Mucosa of stomach (tissue), 1 donor: ENCODE data around the gene WDFY3.
A peak's percentile ranks its signal among the peaks of the same experiment; 100 is the strongest.

Source experiments
- H3K27me3 ChIP-seq: one replicate; pipeline ENCODE4 v1.7.0; 2013; ENCODE audit warnings: mild to moderate bottlenecking, low read length; ENCODE audit not compliant: control insufficient read depth, insufficient read depth
- H3K36me3 ChIP-seq: one replicate; pipeline ENCODE4 v1.7.0; 2013; ENCODE audit warnings: low read length; ENCODE audit not compliant: control insufficient read depth, insufficient read depth
- H3K4me1 ChIP-seq: one replicate; pipeline ENCODE4 v1.7.0; 2013; ENCODE audit warnings: mild to moderate bottlenecking, low read length; ENCODE audit not compliant: control insufficient read depth, insufficient read depth
- H3K4me3 ChIP-seq: one replicate; pipeline ENCODE4 v1.7.0; 2013; ENCODE audit warnings: low read length
- H3K9ac ChIP-seq: one replicate; pipeline ENCODE4 v1.7.0; 2013; ENCODE audit warnings: mild to moderate bottlenecking, low read length, moderate library complexity
- H3K9me3 ChIP-seq: one replicate; pipeline ENCODE4 v1.7.0; 2013; ENCODE audit warnings: mild to moderate bottlenecking, low read length, moderate library complexity; ENCODE audit not compliant: control insufficient read depth
- donor health status: Pancreatic carcinoma.

The WDFY3 gene

GRCh38 chr4:84965553-84966381 is 723 bp downstream of the WDFY3 start:
- Histone ChIP-seq H3K4me1 (peaks cover 6% of the 10 kb centered on the region), H3K9ac (peak overlapping the region; percentile 81)

GRCh38 chr4:84964995-84965552 is 1.4 kb downstream of the WDFY3 start:
- H3K9me3 ChIP-seq, result no peaks in the 10 kb centered on the region
- H3K36me3 ChIP-seq, result no peaks in the 10 kb centered on the region
- peaks cover 6% of the 10 kb centered on the region for H3K4me1 ChIP-seq
- H3K9ac ChIP-seq, result peak overlapping the region; percentile 71
- H3K4me3 ChIP-seq, result peak overlapping the region; percentile 40
- no peaks in the 10 kb centered on the region for H3K27me3 ChIP-seq

More at GRCh38 chr4:84965553-84966381, 723 bp downstream of the WDFY3 start:
- H3K36me3 ChIP-seq, result no peaks in the 10 kb centered on the region
- no peaks in the 10 kb centered on the region for H3K9me3 ChIP-seq
- H3K4me3 ChIP-seq, result peak overlapping the region; percentile 40
- no peaks in the 10 kb centered on the region for H3K27me3 ChIP-seq

DNA sequence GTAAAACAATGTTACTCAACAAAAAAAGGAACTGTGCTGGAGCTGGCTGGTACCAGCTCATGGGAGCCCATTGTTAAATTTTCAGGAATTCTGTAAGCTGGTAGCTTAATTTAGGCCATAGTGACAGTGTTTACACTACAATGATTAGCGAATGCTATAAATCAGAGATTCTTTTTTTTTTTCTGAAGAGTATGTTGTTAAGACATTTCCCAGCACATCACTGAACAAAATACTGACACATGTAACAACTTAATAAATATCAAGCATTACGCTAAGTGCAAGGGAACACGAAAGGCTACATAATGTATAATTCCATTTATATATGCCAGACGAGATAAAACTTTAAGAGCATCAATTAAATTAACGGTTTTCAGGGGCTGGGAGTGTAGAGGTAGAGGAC is 4.4 kb downstream of the WDFY3 start:
- Histone ChIP-seq H3K4me3 (no peak overlapping the region), H3K9ac (no peak overlapping the region), H3K9me3 (no peaks in the 10 kb centered on the region), H3K36me3 (no peaks in the 10 kb centered on the region), H3K27me3 (no peaks in the 10 kb centered on the region), H3K4me1 (peaks cover 4% of the 10 kb centered on the region)

DNA sequence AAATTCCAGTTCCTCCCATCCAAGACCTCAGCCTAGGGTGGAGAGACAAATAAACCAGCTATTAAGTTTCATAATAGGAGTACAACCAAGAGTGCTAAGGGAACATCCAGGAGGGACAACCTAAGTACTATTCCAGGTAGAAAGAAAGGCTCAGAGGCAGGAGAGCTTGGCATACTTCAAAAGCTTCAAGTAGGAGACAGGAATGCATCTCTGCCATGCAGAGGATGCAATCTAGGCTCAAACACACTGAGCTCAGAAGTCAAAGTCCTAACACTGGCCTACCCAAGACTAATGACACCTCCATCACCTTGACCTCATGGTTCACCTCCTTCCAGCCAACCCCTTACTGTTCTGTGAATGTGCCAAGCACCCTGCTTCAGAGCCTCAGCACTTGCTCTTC is 8.1 kb downstream of the WDFY3 start:
- peaks cover 8% of the 10 kb centered on the region for H3K4me1 ChIP-seq
- no peaks in the 10 kb centered on the region for H3K9me3 ChIP-seq
- H3K27me3 ChIP-seq, result no peaks in the 10 kb centered on the region

DNA sequence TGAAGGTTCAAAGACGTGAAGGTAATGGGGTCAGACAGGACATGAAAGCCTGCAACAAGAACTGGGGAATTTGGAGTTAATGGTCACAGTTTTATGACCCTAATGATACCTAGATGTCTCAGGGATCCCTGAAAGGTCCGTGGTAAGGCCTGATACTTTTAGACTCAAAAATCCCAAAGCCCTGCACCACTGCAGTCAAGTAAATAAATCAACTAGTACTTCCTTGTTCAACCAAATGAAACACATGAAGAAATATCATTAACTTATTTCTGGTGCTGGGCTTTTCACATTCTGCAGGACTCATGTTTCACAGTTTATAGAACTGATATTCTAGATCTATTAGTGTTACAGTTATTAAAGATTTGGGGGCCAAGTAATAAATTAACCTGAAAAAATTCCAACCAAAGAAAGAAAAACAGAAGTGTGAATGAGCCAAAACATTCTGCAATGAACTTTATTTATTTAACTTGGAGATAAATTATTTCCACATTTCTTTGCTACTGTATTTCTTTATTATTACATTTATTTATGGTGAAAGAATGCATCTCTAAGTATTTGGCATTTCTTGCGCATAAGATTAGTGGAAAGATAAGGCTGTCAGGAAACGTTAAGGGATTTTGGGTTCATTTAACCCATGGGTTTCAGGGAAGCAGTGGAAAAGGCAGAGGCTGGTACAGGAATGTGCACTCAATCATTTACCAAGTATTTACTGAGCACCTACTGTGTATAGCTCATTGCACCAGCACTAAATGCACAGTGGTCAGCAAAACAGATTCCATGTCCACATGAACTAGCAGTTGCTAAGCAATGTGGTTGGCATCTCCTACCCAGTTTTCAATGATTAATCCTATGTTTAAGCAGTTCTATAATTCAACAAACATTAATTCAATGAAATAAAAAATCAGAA is 8.7 kb downstream of the WDFY3 start:
- H3K4me1 ChIP-seq, result peaks cover 8% of the 10 kb centered on the region
- H3K9me3 ChIP-seq, result no peaks in the 10 kb centered on the region
- no peaks in the 10 kb centered on the region for H3K27me3 ChIP-seq
- H3K4me3 ChIP-seq, result no peak overlapping the region
- H3K36me3 ChIP-seq, result no peaks in the 10 kb centered on the region
- H3K9ac ChIP-seq, result no peak overlapping the region

More for the DNA sequence above, 8.1 kb downstream of the WDFY3 start:
- Histone ChIP-seq H3K9ac (no peak overlapping the region), H3K36me3 (no peaks in the 10 kb centered on the region), H3K4me3 (no peak overlapping the region)

GRCh38 chr4:84956014-84956413 is 10.5 kb downstream of the WDFY3 start:
- H3K36me3 ChIP-seq, result no peaks in the 10 kb centered on the region
- H3K9ac ChIP-seq, result no peak overlapping the region
- no peaks in the 10 kb centered on the region for H3K27me3 ChIP-seq
- H3K4me1 ChIP-seq, result peaks cover 14% of the 10 kb centered on the region
- no peaks in the 10 kb centered on the region for H3K9me3 ChIP-seq
- H3K4me3 ChIP-seq, result no peak overlapping the region

DNA sequence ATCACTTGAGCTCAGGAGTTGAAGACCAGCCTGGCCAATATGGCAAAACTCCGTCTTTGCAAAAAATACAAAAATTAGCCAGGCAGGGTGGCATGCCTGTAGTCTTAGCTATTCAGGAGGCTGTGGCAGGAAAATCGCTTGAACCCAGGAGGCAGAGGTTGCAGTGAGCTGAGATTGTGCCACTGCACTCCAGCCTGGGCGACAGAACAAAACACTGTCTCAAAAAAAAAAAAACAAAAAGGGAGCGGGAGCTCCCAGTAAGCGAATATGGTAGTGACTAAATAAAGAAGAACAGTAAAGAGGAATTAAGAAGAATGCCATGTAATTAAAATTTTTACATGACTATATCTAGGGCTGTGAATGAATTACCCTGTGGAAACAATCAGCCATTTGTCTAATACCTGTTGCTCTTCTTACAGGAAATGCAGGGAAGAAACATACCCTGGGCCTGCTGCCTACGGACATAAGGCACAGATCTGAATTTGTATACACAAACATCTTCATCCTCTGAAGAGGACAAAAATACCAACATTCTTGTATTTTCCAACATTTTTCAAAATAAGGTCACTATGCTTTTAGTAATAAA is 11.4 kb downstream of the WDFY3 start:
- H3K4me1 ChIP-seq, result peaks cover 14% of the 10 kb centered on the region
- no peaks in the 10 kb centered on the region for H3K27me3 ChIP-seq
- no peak overlapping the region for H3K9ac ChIP-seq

DNA sequence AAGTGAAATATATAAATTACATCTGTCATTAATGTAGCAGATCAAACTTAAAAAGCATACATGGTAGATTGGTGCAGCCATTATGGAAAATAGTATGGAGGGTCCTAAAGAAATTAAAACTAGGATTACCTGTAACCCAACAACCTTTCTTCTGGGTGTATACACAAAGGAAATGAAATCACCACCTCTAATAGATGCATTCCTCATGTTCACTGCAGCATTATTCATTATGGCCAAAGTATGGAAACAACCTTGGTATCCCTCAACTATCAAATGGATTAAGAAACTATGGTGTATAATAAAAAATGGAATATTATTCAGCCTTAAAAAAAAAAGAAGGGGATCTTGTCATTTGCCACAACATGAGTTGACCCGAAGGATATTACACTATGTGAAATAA is 13.7 kb downstream of the WDFY3 start:
- Histone ChIP-seq H3K4me3 (no peak overlapping the region), H3K4me1 (peaks cover 25% of the 10 kb centered on the region), H3K9ac (no peak overlapping the region), H3K36me3 (no peaks in the 10 kb centered on the region), H3K27me3 (no peaks in the 10 kb centered on the region), H3K9me3 (no peaks in the 10 kb centered on the region)

More for the DNA sequence above, 11.4 kb downstream of the WDFY3 start:
- H3K9me3 ChIP-seq, result no peaks in the 10 kb centered on the region
- H3K4me3 ChIP-seq, result no peak overlapping the region
- no peaks in the 10 kb centered on the region for H3K36me3 ChIP-seq

DNA sequence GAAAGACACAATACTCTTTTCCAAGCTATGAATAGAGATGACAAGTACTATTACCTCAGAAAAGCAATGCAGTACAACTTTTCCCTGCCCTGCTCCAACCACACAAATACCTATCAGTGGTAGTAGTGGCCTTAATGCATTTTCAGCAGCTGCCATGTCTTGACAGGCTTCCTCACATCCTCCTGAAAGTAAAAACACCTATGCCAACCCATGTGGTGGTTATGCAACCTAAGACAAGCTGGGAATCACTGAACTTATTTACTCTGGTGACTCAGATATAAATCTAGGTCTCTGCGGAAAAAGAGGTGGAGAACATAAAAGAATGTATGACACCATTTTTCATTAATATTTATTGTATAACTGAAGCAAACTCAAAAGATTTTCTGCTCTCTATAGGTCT is 14.5 kb downstream of the WDFY3 start:
- Histone ChIP-seq H3K9me3 (no peaks in the 10 kb centered on the region), H3K4me3 (no peak overlapping the region), H3K9ac (no peak overlapping the region), H3K36me3 (no peaks in the 10 kb centered on the region), H3K27me3 (no peaks in the 10 kb centered on the region), H3K4me1 (peaks cover 22% of the 10 kb centered on the region)

DNA sequence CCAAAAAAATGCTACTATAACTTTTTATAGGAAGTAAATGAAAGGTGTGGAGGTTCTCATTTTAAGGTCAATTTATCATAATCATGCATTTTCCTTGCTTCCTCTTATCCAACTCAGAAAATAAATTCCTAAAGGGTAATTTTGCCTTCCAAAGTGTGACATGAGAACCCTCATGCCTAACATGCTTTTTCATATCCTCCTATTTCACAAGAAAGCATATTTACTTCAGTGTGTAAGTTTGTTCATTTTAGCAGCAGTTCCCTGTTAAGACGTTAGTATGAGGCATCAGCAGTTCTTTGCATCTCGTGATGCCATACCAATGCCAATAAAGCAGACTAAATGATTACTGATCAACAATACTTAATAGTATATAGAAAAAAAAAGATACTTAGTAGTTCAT is 18.4 kb downstream of the WDFY3 start:
- Histone ChIP-seq H3K4me3 (no peak overlapping the region), H3K9ac (no peak overlapping the region), H3K9me3 (no peaks in the 10 kb centered on the region), H3K4me1 (peaks cover 17% of the 10 kb centered on the region), H3K36me3 (no peaks in the 10 kb centered on the region), H3K27me3 (no peaks in the 10 kb centered on the region)

GRCh38 chr4:84944947-84945346 is 21.5 kb downstream of the WDFY3 start:
- no peak overlapping the region for H3K9ac ChIP-seq
- H3K36me3 ChIP-seq, result no peaks in the 10 kb centered on the region
- H3K4me3 ChIP-seq, result no peak overlapping the region
- H3K4me1 ChIP-seq, result peaks cover 11% of the 10 kb centered on the region
- H3K9me3 ChIP-seq, result no peaks in the 10 kb centered on the region
- H3K27me3 ChIP-seq, result no peaks in the 10 kb centered on the region
